GM12891 (cell line): Measurements from ENCODE around the gene MPP1.

Experiments
- PAX5 ChIP-seq: IDR thresholded peaks from 2 replicates; pipeline ENCODE4 v1.6.1; 2011; ENCODE audit warnings: low read length, moderate library complexity, mild to moderate bottlenecking; ENCODE audit not compliant: insufficient read depth, severe bottlenecking
- POLR2A ChIP-seq: IDR thresholded peaks from 2 replicates; pipeline ENCODE4 v1.6.1; 2011; ENCODE audit warnings: low read depth, low read length, control low read depth

DNA sequence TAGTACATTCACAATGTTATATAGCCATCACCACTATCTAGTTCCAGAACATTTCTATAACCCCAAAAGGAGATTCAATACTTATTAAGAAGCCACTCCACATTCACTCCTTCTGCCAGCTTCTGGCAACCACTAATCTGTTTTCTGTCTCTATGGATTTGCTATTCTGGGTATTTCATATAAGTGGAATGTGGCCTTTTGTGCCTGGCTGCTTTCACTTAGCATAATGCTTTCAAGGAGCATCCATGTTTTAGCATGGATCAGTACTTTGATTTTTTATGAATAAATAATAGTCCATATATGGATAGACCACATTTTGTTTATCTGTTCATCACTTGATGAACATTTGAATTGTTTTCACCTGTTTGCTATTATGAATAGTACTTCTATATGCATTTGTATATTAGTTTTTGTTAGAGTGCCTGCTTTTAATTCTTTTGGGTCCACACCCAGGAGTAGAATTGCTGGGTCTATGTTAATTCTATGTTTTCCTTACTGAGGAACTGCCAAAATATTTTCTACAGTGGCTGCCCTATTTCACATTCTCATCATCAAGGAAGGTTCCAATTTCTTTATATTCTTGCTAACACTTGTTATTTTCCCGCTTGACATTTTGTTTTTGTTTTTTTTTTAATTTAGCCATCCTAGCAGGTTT lies 45.8 kb upstream of the MPP1 start:
- TF ChIP-seq PAX5: no peak
- no peak for TF ChIP-seq POLR2A
